Renal pelvis (tissue), 4 donors: ENCODE measurements around the gene COPZ2. TPM values are rescaled to one million over a fixed set of nuclear protein-coding genes. Genes with fewer than 3 reads are reported as not detected.

Experiments used
- DNase-seq: peaks from one replicate; pipeline ENCODE4 v3.0.0-alpha.2; 2013
- polyA plus RNA-seq, 3 donors: library from polyadenylated mRNA; unstranded; fragments of 120-200 nt; gene quantifications; one replicate each; pipeline ENCODE4 v1.2.1, GENCODE V29; 2013; ENCODE audit not compliant: insufficient read length in 3 of 3

COPZ2 gene
- polyA plus RNA-seq, 3 donors: 17.3 to 19.3 (median 18.0) TPM

GRCh38 chr17:48058393-48059124 is 21.0 kb upstream of the COPZ2 start:
- no peak for DNase-seq

GRCh38 chr17:48057626-48058025 is 20.0 kb upstream of the COPZ2 start:
- no peak for DNase-seq

- DNase-seq: no peak
These were observed 19.3 kb upstream of the COPZ2 start for GRCh38 chr17:48056879-48057278.

- no peak for DNase-seq
These were observed 18.7 kb upstream of the COPZ2 start for GRCh38 chr17:48056246-48056745.

GRCh38 chr17:48055531-48056245 is 18.1 kb upstream of the COPZ2 start:
- DNase-seq: no peak

GRCh38 chr17:48054238-48055185 is 16.9 kb upstream of the COPZ2 start:
- DNase-seq: peak; percentile 93

- no peak for DNase-seq
These were observed 16.2 kb upstream of the COPZ2 start for GRCh38 chr17:48053758-48054237.

- peak; percentile 65 for DNase-seq
These were observed 15.6 kb upstream of the COPZ2 start for GRCh38 chr17:48052956-48053757.

GRCh38 chr17:48051706-48052486 is 14.3 kb upstream of the COPZ2 start:
- peak; percentile 70 for DNase-seq

- DNase-seq: no peak
These were observed 13.7 kb upstream of the COPZ2 start for GRCh38 chr17:48051283-48051682.

GRCh38 chr17:48048384-48049126 is 11.0 kb upstream of the COPZ2 start:
- peak; percentile 82 for DNase-seq

- DNase-seq: peak; percentile 100
These were observed 10.3 kb upstream of the COPZ2 start, which contains the start of gene NFE2L1 for GRCh38 chr17:48047741-48048383. Gene NFE2L1 (plus strand): TSS chr17:48048359. CDS start chr17:48051119, 2,760 bp downstream.

- DNase-seq: no peak
These were observed 9.6 kb upstream of the COPZ2 start for GRCh38 chr17:48047113-48047740.

GRCh38 chr17:48046296-48046695 is 8.7 kb upstream of the COPZ2 start:
- DNase-seq: no peak

GRCh38 chr17:48045316-48046001 is 7.9 kb upstream of the COPZ2 start:
- DNase-seq: no peak

GRCh38 chr17:48044851-48045250 is 7.3 kb upstream of the COPZ2 start:
- DNase-seq: no peak

GRCh38 chr17:48043176-48043575 is 5.6 kb upstream of the COPZ2 start:
- no peak for DNase-seq

- no peak for DNase-seq
These were observed 1.1 kb upstream of the COPZ2 start for GRCh38 chr17:48038687-48039086.
